Activated T-helper 1 cell treated with anti-CD3 and anti-CD28 coated beads, Interleukin-12 subunit alpha, Interleukin-12 subunit beta, Interleukin-2, Interleukin-4 antibody, amounts not matched to agents 30 ng/mL and 10 ng/mL and 1 ng/mL, durations not matched to agents 14 hours and 24 hours and 36 hours (primary cell): ENCODE data around the gene DPH2. TPM values are rescaled to one million over a fixed set of nuclear protein-coding genes. Genes with fewer than 3 reads are reported as not detected.
A peak's percentile ranks its signal among the peaks of the same experiment; 100 is the strongest.

ENCODE experiments used
- DNase-seq: peaks from one replicate; pipeline ENCODE4 v3.0.0; 2021; ENCODE audit warnings: low spot score
- H3K27ac Mint-ChIP-seq: one replicate; pipeline ENCODE4 v1.8.0; 2021; ENCODE audit warnings: mild to moderate bottlenecking, mixed read lengths
- H3K27me3 Mint-ChIP-seq: one replicate; pipeline ENCODE4 v1.8.0; 2022; ENCODE audit warnings: mild to moderate bottlenecking, moderate library complexity, mixed read lengths; ENCODE audit not compliant: insufficient read depth
- H3K36me3 Mint-ChIP-seq: one replicate; pipeline ENCODE4 v1.8.0; 2021; ENCODE audit warnings: low read depth, mixed read lengths
- H3K4me1 Mint-ChIP-seq: one replicate; pipeline ENCODE4 v1.8.0; 2021; ENCODE audit warnings: low read depth, mixed read lengths
- H3K4me3 Mint-ChIP-seq: one replicate; pipeline ENCODE4 v1.8.0; 2021; ENCODE audit warnings: mild to moderate bottlenecking, moderate library complexity, mixed read lengths
- H3K9me3 Mint-ChIP-seq: one replicate; pipeline ENCODE4 v1.8.0; 2021; ENCODE audit warnings: mixed read lengths
- intact Hi-C: fragments of 100-400 bp; cut with micrococcal nuclease; formaldehyde crosslinking; loops from one replicate; pipeline ENCODE4 v1.15.1; 2024
- total RNA-seq: library from RNA; stranded (reverse); gene quantifications from 2 replicates; pipeline ENCODE4 v1.2.3, GENCODE V29; 2022

Gene DPH2, protein sequence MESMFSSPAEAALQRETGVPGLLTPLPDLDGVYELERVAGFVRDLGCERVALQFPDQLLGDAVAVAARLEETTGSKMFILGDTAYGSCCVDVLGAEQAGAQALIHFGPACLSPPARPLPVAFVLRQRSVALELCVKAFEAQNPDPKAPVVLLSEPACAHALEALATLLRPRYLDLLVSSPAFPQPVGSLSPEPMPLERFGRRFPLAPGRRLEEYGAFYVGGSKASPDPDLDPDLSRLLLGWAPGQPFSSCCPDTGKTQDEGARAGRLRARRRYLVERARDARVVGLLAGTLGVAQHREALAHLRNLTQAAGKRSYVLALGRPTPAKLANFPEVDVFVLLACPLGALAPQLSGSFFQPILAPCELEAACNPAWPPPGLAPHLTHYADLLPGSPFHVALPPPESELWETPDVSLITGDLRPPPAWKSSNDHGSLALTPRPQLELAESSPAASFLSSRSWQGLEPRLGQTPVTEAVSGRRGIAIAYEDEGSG
- 73.8 and 74.8 TPM in 2 replicates for total RNA-seq

GRCh38 chr1:43969746-43970466 is at the start of gene DPH2:
TSS of gene DPH2 (plus strand) at chr1:43970010. CDS start at chr1:43970176, 166 bp downstream.
- Mint-ChIP-seq H3K27me3 (peaks cover 1% of the 10 kb centered on the region), H3K9me3 (no peaks in the 10 kb centered on the region), H3K27ac (peak within 1 kb of the TSS; percentile 46), H3K4me1 (peaks cover 32% of the 10 kb centered on the region), H3K36me3 (peaks cover 25% of the 10 kb centered on the region), H3K4me3 (peak within 1 kb of the TSS; percentile 96)
- peak; percentile 87 for DNase-seq
- intact Hi-C loops, result loop anchor here (1.0 to 10.0 kb wide), 6 partner anchors 24 to 1288 kb away; partner anchors contain the start of genes BTBD19, DYNLT4, ELOVL1 and IPO13

- Mint-ChIP-seq H3K27me3 (no peaks in the 10 kb centered on the region), H3K36me3 (no peaks in the 10 kb centered on the region), H3K9me3 (no peaks in the 10 kb centered on the region), H3K4me1 (peaks cover 12% of the 10 kb centered on the region), H3K27ac (no peak overlapping the region), H3K4me3 (no peak overlapping the region)
- intact Hi-C loops, result no loop called here
- no peak for DNase-seq
Observed at GRCh38 chr1:43921022-43921421, 48.8 kb upstream of the DPH2 start.

DNA sequence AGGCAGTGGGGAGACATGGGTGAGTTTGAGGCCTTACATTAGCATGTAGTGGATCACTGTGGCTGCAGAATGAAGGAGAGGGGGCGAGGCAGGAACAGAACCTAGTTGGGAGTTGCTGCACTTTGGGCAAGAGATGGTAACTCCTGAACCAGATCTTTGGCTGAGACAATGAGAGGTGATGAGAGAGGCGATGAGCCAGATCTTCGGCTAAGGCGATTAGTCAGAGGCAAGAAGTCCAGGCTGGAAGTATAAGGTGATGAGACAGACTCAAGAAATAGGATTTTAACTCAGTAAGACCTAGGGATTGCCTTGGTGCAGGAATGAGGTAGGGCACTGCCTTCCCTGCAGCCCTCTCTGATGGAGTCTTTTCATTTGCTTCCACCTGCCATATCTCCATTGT is 45.3 kb upstream of the DPH2 start:
- Mint-ChIP-seq H3K4me1 (peaks cover 8% of the 10 kb centered on the region), H3K36me3 (no peaks in the 10 kb centered on the region), H3K9me3 (no peaks in the 10 kb centered on the region), H3K27me3 (no peaks in the 10 kb centered on the region), H3K4me3 (no peak overlapping the region), H3K27ac (no peak overlapping the region)
- intact Hi-C loops, result no loop called here
- no peak for DNase-seq

DNA sequence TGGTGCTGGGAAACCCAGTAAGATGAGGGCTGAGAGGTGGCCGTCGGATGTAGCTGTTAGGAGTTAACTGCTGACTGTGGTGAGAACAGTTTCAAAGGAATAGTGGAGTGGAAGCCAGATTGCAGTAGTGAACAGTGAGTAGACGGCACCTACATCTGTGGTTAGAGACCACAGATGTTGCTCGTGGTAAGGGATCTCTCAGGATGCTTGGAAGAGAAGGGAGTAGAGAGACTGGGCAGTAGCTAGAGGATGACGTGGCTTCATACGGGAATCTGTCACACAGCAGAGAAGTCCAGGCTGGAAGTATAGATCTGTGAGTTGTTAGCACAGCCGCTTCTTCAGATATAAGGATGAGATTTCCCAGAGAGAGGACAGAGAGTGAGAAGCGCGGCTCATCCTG is 44.0 kb upstream of the DPH2 start:
- DNase-seq, result no peak
- Mint-ChIP-seq H3K9me3 (no peaks in the 10 kb centered on the region), H3K27me3 (no peaks in the 10 kb centered on the region), H3K27ac (no peak overlapping the region), H3K36me3 (no peaks in the 10 kb centered on the region), H3K4me1 (no peaks in the 10 kb centered on the region), H3K4me3 (no peak overlapping the region)
- intact Hi-C loops, result no loop called here

- Mint-ChIP-seq H3K4me1 (peaks cover 8% of the 10 kb centered on the region), H3K4me3 (no peak overlapping the region), H3K27me3 (peaks cover 12% of the 10 kb centered on the region), H3K27ac (no peak overlapping the region), H3K36me3 (peaks cover 3% of the 10 kb centered on the region), H3K9me3 (no peaks in the 10 kb centered on the region)
- no peak for DNase-seq
- intact Hi-C loops, result loop anchor here (5.0 kb wide), 1 partner anchor 117 kb away; no protein-coding TSS in a partner anchor
Observed at GRCh38 chr1:43930168-43930948, 39.5 kb upstream of the DPH2 start.

DNA sequence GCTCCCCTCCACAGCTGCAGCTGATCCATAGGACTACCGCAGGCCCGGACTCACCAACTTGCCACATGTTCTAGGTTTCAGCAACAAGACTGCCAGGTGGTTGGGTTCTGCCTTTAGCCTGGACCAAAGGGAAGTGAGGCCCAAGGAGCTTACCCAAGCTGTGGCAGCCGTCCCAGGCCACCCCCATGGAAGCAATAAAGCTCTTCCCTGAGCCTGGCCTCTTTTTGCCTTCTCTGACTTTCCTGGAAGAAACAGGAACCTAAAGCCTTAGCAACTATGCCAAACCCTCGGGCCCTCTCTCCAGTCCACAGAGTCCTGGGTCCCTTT is 38.9 kb upstream of the DPH2 start:
- Mint-ChIP-seq H3K4me1 (peaks cover 8% of the 10 kb centered on the region), H3K9me3 (no peaks in the 10 kb centered on the region), H3K4me3 (no peak overlapping the region), H3K27ac (no peak overlapping the region), H3K36me3 (peaks cover 3% of the 10 kb centered on the region), H3K27me3 (peaks cover 14% of the 10 kb centered on the region)
- no peak for DNase-seq
- intact Hi-C loops, result loop anchor here (5.0 kb wide), 1 partner anchor 116 kb away; no protein-coding TSS in a partner anchor

DNA sequence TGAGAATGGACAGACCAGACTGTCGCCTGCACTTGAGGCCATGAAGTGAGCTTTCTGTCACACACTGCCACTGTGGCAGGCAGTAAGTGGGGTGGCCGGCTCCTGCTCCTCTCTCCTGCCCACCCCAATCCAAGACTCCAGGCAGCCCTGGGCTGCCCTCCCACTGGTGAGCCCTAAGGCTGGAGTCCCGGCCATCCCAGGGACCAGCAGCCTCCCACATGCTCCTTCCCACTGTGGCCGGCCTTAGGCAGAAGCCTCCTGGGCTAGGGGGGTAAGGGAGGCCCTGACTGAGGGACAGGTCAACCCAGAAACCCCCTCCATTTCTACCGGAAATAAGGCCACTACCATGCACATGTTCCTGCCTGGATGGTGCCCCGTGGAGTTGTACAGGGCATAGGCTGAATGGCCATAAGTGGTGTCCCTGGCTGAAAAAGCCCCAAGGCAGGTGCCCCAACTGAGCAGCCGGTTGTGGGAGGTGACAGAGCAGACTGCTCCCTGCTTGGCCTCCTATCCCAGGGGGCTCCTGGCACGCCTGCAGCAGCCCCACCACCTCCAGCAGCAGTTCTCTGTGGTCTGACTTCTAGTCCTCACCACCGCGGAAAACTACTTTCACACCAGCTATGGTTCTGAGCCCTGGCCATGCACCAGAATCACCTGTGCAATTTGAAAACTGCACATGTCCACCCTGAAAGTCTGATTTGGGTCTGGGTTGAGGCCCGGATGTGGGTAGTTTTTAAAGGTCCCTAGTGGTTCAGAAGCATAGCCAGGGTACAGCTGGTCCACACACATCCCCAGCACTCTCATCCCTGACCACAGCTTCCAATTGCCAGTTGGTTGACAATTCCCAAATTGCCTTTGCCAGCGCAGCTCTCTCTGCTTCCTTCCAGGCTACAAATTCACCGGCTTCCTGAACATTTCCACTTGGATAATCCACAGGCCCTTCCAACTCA is 37.8 kb upstream of the DPH2 start:
- H3K9me3 Mint-ChIP-seq, result no peaks in the 10 kb centered on the region
- peaks cover 14% of the 10 kb centered on the region for H3K27me3 Mint-ChIP-seq
- no peak overlapping the region for H3K4me3 Mint-ChIP-seq
- DNase-seq, result no peak
- H3K36me3 Mint-ChIP-seq, result peaks cover 3% of the 10 kb centered on the region
- intact Hi-C loops, result loop anchor here (5.0 kb wide), 1 partner anchor 115 kb away; no protein-coding TSS in a partner anchor
- peaks cover 8% of the 10 kb centered on the region for H3K4me1 Mint-ChIP-seq
- H3K27ac Mint-ChIP-seq, result no peak overlapping the region

GRCh38 chr1:43932786-43933385 is 36.9 kb upstream of the DPH2 start:
- H3K9me3 Mint-ChIP-seq, result no peaks in the 10 kb centered on the region
- H3K36me3 Mint-ChIP-seq, result peaks cover 5% of the 10 kb centered on the region
- H3K4me3 Mint-ChIP-seq, result no peak overlapping the region
- no peak for DNase-seq
- intact Hi-C loops, result loop anchor here (5.0 kb wide), 1 partner anchor 114 kb away; no protein-coding TSS in a partner anchor
- peaks cover 8% of the 10 kb centered on the region for H3K4me1 Mint-ChIP-seq
- H3K27me3 Mint-ChIP-seq, result peaks cover 14% of the 10 kb centered on the region
- H3K27ac Mint-ChIP-seq, result no peak overlapping the region

DNA sequence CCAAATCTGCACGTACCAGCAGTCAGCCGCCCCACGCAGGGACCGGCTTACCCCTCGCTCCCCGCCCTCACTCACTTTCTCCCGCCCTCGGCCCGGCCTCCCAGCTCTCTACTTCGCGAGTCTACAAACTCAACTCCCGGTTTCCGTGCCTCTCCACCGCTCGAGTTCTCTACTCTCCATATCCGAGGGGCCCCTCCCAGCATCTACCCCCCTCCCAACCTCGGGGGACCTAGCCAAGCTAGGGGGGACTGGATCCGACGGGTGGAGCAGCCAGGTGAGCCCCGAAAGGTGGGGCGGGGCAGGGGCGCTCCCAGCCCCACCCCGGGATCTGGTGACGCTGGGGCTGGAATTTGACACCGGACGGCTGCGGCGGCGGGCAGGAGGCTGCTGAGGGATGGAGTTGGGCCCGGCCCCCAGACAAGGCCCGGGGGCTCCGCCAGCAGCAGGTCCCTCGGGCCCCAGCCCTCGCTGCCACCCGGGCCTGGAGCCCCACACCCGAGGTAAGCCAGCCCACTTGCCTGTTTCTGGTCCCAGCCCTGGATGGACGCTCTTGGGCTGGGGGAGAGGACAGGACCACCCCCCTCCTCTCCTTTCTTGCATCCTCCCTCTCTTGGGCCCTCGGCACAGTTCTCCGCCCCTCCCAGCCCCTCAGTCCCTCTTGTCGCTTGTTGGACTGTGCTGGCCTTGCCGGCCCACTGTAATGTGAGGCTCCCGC is 36.3 kb upstream of the DPH2 start, which contains the start of gene ARTN:
TSS of gene ARTN (plus strand) at position 416 of the 715 bp plus-strand sequence. CDS start 1,856 bp downstream, outside the sequence.
- Mint-ChIP-seq H3K36me3 (peaks cover 9% of the 10 kb centered on the region), H3K4me3 (no peak within 1 kb of the TSS), H3K4me1 (peaks cover 8% of the 10 kb centered on the region), H3K27me3 (peaks cover 14% of the 10 kb centered on the region), H3K9me3 (no peaks in the 10 kb centered on the region), H3K27ac (no peak within 1 kb of the TSS)
- no peak for DNase-seq
- intact Hi-C loops, result loop anchor here (1.0 to 5.0 kb wide), 5 partner anchors 13 to 707 kb away; partner anchors contain the start of gene IPO13

GRCh38 chr1:43934101-43934985 is 35.5 kb upstream of the DPH2 start:
- intact Hi-C loops, result loop anchor here (1.0 to 5.0 kb wide), 5 partner anchors 12 to 708 kb away; partner anchors contain the start of gene IPO13
- Mint-ChIP-seq H3K27ac (no peak overlapping the region), H3K36me3 (peaks cover 9% of the 10 kb centered on the region), H3K4me3 (no peak overlapping the region), H3K4me1 (peaks cover 8% of the 10 kb centered on the region), H3K9me3 (no peaks in the 10 kb centered on the region), H3K27me3 (peaks cover 14% of the 10 kb centered on the region)
- peak; percentile 32 for DNase-seq
